Panc1 (cell line): ENCODE results near the gene PLIN5.

Experiments used
- POLR2AphosphoS5 ChIP-seq: IDR thresholded peaks from 2 replicates; pipeline ENCODE4 v1.6.1; 2012; ENCODE audit warnings: mild to moderate bottlenecking, low read depth, low read length, moderate library complexity
- SIN3A ChIP-seq: IDR thresholded peaks from 2 replicates; pipeline ENCODE4 v1.6.1; 2012; ENCODE audit warnings: low read depth, mild to moderate bottlenecking, low read length, moderate library complexity, borderline replicate concordance; ENCODE audit not compliant: insufficient read depth
- TCF7L2 ChIP-seq: IDR thresholded peaks from 2 replicates; pipeline ENCODE4 v1.6.1; 2011; ENCODE audit warnings: mild to moderate bottlenecking, low read depth, low read length, inconsistent platforms
- TF ChIP-seq, protein P1 (sequence below): fragments of 450-650 bp; IDR thresholded peaks from 2 replicates; pipeline ENCODE4 v1.5.1; 2017; ENCODE audit warnings: mild to moderate bottlenecking
- TF ChIP-seq, protein P2 (sequence below), 2 experiments: IDR thresholded peaks; 2 replicates each; pipeline ENCODE4 v1.6.1; 2011 to 2012; ENCODE audit warnings: low read depth in 2 of 2, control low read depth in 1 of 2, low read length in 1 of 2, mild to moderate bottlenecking in 1 of 2, moderate library complexity in 1 of 2; ENCODE audit not compliant: insufficient read depth in 1 of 2

DNA sequence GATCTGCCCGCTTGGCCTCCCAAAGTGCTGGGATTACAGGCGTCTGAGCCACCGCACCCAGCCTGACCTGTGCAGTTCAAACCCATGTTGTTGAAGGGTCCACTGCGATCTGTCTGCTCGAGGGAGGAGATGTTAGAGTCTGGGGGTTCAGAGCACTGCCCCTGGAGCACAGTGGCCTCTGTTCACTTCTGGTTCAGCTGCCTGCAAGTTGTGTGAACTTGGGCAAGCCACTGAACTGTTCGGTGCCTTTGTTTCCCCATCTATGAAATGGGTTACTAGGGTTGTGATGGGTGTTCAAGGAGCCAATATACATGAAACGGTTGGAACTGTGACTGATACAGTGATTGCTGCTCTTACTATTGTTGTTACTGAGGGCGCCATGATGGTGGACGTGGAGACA is 1.7 kb downstream of the PLIN5 start:
- TF ChIP-seq SIN3A: no peak
- TF ChIP-seq, protein P1, sequence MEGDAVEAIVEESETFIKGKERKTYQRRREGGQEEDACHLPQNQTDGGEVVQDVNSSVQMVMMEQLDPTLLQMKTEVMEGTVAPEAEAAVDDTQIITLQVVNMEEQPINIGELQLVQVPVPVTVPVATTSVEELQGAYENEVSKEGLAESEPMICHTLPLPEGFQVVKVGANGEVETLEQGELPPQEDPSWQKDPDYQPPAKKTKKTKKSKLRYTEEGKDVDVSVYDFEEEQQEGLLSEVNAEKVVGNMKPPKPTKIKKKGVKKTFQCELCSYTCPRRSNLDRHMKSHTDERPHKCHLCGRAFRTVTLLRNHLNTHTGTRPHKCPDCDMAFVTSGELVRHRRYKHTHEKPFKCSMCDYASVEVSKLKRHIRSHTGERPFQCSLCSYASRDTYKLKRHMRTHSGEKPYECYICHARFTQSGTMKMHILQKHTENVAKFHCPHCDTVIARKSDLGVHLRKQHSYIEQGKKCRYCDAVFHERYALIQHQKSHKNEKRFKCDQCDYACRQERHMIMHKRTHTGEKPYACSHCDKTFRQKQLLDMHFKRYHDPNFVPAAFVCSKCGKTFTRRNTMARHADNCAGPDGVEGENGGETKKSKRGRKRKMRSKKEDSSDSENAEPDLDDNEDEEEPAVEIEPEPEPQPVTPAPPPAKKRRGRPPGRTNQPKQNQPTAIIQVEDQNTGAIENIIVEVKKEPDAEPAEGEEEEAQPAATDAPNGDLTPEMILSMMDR: no peak
- no peak for TF ChIP-seq POLR2AphosphoS5
- TF ChIP-seq TCF7L2: no peak
- TF ChIP-seq, protein P2, sequence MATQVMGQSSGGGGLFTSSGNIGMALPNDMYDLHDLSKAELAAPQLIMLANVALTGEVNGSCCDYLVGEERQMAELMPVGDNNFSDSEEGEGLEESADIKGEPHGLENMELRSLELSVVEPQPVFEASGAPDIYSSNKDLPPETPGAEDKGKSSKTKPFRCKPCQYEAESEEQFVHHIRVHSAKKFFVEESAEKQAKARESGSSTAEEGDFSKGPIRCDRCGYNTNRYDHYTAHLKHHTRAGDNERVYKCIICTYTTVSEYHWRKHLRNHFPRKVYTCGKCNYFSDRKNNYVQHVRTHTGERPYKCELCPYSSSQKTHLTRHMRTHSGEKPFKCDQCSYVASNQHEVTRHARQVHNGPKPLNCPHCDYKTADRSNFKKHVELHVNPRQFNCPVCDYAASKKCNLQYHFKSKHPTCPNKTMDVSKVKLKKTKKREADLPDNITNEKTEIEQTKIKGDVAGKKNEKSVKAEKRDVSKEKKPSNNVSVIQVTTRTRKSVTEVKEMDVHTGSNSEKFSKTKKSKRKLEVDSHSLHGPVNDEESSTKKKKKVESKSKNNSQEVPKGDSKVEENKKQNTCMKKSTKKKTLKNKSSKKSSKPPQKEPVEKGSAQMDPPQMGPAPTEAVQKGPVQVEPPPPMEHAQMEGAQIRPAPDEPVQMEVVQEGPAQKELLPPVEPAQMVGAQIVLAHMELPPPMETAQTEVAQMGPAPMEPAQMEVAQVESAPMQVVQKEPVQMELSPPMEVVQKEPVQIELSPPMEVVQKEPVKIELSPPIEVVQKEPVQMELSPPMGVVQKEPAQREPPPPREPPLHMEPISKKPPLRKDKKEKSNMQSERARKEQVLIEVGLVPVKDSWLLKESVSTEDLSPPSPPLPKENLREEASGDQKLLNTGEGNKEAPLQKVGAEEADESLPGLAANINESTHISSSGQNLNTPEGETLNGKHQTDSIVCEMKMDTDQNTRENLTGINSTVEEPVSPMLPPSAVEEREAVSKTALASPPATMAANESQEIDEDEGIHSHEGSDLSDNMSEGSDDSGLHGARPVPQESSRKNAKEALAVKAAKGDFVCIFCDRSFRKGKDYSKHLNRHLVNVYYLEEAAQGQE (IDR thresholded peaks at IDR 0.05; ENCODE audit: insufficient read depth in 1 of 2, low read depth in 2 of 2, low read length in 1 of 2): no peak
